ENCODE results near the gene FGF8.

Gene FGF8

GRCh38 chr10:101768791-101769170 is 7.1 kb downstream of the FGF8 start:
- DNase-seq = no peak

GRCh38 chr10:101767966-101768790 is 7.7 kb downstream of the FGF8 start:
- DNase-seq = no peak

DNA sequence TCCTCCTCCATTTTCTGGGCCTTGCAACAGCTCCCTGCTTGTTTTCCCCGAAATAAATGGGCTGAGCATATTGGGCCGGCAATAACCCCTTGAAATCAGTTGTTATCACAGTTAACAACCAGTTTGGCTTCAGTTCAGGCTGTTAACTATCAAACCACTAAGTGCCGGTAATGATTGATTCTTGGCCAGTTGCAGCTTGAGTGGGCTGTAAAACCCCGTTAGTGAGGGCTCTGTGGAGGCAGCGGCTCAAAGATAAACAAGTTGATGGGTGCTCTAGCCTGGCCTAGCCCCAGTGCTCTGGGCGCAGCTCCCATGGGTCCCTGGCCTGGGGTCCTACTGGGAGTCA is 8.3 kb downstream of the FGF8 start:
- DNase-seq = no peak

- no peak for DNase-seq
Measured at GRCh38 chr10:101766753-101767599, 8.9 kb downstream of the FGF8 start.

DNA sequence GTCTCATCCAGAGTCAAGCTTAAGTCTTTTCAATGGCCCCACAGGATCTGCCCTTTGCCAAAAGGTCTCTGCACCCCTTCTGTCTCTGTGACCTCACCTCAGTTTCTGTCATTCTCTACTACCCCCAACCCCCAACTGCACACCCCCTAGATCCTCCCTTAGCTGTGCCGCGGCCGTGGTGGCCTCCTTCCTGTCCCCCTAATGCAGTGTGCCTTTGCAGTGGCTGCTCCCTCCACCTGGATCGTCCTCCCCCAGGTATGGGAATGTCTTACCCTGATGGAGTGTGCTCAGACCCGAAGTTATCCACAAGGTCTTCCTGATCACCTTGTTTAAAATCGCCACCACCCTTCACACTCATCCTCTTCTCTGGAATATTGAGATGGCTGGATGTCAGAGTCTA is 9.6 kb downstream of the FGF8 start:
- DNase-seq = no peak

GRCh38 chr10:101763141-101763846 is 12.6 kb downstream of the FGF8 start:
- DNase-seq = no peak

- no peak for DNase-seq
Measured at GRCh38 chr10:101762736-101763135, 13.2 kb downstream of the FGF8 start.

DNA sequence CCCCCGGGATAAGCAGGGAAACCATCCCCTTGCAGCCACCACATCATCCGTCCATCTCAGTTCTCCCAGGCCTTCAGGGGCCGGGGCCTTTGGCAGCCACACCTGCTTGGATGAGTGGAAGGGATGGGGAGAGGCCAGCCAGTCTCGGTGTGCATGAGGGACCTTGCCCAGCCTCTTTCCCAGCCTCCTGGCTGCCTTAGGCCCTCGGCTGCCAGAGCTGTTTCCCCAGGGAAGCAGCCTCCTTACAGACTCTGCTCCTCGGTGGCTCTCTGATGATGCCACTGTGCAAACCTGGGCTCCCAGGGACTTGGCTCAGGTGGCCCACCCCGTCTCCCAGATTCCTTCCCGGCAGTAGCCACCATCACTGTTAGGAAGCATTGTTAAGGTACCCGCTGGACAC is 14.7 kb downstream of the FGF8 start:
- DNase-seq = no peak

DNA sequence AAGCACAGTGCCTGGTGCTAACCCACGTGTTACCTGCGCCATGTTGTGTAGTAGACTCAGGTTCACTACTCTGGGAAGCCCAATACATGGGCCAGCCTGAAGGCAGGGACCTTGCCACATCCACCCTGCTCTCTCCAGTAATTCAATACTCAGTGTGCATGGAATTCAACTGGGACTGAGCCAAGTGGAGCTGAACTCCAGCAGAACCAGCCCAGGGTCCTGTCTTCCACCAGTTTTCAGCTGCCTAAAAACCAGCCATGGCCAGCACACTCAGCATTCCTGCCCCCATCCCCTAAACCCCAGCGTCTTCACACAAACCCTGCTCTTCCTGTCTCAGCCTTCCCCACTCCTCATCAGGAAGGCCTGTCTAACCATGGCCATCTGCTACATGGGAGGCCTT is 15.4 kb downstream of the FGF8 start:
- no peak for DNase-seq

- DNase-seq = no peak
Measured at GRCh38 chr10:101759309-101760247, 16.3 kb downstream of the FGF8 start.

GRCh38 chr10:101758858-101759257 is 17.1 kb downstream of the FGF8 start:
- DNase-seq = no peak

DNA sequence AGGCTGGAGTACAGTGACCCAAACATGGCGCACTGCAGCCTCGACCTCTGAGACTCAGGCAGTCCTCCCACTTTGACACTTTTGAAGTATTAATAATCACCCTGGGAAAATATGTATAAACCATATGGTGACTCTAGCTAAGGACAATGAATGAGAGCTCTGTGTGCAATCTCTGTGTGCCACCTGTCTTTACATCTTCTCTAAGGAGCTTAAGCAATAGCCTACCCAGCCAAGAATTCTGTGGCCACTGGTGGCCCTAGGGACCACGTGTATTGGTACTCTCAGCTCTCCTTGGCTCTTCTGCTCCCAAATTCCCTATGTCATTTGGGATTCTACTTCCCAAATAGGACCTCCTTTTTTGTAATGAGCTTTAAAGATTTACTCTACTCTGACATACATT is 23.7 kb downstream of the FGF8 start:
- DNase-seq = no peak

- DNase-seq = no peak
Measured at GRCh38 chr10:101749047-101750016, 26.6 kb downstream of the FGF8 start.

DNA sequence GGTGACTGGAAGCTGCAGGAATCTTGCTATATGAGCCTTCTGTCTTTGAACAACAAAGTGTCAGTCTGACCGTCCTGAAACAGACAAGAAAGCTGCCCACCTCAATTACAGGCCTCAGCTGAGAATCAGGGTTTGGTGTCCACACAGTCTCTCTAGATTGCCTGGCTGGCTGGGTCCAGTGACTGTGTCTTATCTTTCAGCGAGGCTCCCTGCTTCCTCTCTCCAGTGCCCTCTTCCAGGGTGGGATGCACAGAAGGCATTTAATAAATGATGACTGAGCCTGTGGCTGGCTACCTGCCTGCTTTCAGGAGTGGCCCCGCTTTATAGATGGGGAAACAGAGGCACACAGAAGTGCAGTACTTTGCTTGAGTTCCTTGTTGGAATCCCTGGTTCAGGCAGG is 27.4 kb downstream of the FGF8 start:
- no peak for DNase-seq

- DNase-seq = no peak
Measured at GRCh38 chr10:101745074-101745696, 30.7 kb downstream of the FGF8 start.

- DNase-seq = no peak
Measured at GRCh38 chr10:101744267-101744666, 31.6 kb downstream of the FGF8 start.

- no peak for DNase-seq
Measured at GRCh38 chr10:101741938-101742337, 34.0 kb downstream of the FGF8 start.

DNA sequence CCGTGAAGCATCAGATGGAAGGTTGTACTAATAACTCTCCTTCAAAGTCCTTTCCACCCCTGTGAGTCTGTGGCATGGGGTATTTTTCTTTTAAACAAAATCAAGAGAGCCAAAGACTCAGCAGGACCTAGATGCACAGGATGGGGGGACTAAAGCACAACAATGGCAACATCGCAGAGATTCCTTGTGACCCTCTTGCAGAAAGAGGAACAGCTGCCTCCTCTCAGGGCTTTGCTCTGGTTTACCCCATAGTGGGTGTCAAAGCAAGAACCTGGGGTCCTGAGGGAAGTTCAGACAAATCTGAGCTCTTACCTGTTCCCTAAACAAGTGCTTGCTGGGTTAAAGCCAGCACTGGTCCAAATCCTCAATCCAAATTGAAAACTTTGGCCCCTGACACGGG is 39.2 kb downstream of the FGF8 start:
- DNase-seq = no peak

DNA sequence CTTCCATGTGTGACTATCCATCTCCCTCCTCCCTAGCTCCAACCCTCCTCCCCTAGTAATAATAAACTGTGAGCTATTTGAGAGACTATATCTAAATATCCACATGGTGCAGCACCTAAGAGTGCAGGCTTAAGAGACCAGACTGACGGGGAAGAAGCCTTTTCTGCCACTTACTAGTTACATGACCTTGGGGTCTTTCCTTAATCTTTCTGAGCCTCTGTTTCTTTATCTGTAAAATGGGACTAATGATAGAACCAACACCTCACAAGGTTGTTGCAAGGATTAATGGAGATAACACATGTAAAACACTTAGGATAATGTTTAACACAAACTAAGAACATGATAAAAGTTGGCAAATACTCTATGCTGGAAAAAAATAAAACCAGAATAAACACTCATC is 43.8 kb downstream of the FGF8 start:
- DNase-seq = no peak

GRCh38 chr10:101726115-101726387 is 49.9 kb downstream of the FGF8 start:
- DNase-seq = no peak

Data from NCI-H146 (cell line).